Amniotic stem cell (primary cell): ENCODE measurements around the gene TDRD12.

Source experiments
- DNase-seq: peaks from one replicate; lab custom pipeline; 2025; lab: John Stamatoyannopoulos, UW

TDRD12 gene, protein sequence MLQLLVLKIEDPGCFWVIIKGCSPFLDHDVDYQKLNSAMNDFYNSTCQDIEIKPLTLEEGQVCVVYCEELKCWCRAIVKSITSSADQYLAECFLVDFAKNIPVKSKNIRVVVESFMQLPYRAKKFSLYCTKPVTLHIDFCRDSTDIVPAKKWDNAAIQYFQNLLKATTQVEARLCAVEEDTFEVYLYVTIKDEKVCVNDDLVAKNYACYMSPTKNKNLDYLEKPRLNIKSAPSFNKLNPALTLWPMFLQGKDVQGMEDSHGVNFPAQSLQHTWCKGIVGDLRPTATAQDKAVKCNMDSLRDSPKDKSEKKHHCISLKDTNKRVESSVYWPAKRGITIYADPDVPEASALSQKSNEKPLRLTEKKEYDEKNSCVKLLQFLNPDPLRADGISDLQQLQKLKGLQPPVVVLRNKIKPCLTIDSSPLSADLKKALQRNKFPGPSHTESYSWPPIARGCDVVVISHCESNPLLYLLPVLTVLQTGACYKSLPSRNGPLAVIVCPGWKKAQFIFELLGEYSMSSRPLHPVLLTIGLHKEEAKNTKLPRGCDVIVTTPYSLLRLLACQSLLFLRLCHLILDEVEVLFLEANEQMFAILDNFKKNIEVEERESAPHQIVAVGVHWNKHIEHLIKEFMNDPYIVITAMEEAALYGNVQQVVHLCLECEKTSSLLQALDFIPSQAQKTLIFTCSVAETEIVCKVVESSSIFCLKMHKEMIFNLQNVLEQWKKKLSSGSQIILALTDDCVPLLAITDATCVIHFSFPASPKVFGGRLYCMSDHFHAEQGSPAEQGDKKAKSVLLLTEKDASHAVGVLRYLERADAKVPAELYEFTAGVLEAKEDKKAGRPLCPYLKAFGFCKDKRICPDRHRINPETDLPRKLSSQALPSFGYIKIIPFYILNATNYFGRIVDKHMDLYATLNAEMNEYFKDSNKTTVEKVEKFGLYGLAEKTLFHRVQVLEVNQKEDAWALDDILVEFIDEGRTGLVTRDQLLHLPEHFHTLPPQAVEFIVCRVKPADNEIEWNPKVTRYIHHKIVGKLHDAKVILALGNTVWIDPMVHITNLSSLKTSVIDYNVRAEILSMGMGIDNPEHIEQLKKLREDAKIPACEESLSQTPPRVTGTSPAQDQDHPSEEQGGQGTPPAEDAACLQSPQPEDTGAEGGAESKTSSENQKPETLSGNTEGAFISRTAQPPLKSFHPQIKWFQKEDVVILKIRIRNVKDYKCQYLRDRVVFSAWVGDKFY (N-terminal part only)

GRCh38 chr19:32719611-32720059 is at the start of gene TDRD12:
Gene TDRD12 (plus strand): TSS chr19:32719767. CDS start chr19:32720073, 306 bp downstream.
- DNase-seq = no peak

GRCh38 chr19:32671883-32672593 is 47.5 kb upstream of the TDRD12 start:
- DNase-seq = no peak

GRCh38 chr19:32672841-32673240 is 46.7 kb upstream of the TDRD12 start:
- DNase-seq = no peak

DNA sequence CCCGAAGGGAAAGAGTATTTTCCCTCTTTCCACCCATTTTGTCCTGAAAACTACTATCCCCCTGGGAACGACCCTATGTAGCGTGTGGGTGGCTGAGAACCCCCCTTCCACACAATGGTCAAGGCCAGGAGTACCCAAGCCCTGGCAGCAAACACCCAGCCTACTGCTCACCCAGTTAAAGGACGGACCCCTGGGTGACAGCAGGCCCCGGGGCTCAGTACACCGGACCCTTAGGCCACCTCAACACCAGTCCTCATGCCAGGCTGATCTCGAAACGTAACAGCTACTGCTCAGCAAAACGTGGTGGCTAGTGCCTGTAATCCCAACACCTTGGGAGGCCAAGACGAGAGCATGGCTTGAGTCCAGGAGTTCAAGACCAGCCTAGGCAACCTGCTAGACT is 46.0 kb upstream of the TDRD12 start:
- DNase-seq = no peak

DNA sequence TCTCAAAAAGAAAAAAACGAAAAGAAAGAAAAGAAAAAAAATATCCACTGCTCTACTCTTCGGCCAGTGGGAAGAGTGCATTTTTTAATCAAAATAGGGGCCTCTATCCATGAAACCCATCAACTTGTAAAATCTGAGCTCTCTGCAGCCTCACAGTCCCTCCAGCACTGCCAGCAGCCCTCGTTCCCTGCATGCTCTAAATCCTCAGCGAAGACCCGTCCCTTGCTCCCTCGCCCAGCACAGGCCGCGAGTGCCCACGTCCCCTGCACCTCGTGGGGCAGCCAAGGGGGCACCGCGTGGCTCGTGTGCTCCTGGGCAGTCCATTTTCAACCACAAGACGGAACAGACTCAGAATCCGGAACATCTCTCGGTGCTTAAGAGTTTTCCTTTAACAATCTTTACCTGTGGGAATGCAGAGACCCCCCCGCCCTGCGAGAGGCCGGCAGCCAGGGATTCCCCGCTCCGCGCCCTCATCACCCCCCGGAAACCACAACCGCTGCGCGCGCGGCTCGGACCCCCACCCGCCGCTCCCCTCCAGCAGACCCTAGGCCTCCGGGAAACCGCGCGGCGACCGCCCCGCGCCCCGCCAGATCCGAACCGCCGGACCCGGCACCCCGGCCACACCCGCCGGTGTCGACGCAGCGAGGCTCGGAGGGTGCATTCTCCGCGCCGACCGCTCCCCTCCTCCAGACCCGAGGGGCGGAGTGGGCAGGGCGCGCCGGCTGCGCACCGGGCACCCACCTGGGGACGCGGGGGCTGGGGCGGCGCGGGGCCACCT is 45.2 kb upstream of the TDRD12 start:
- DNase-seq = no peak

GRCh38 chr19:32674931-32675719 is 44.4 kb upstream of the TDRD12 start, which contains the start of gene ANKRD27:
Gene ANKRD27 (minus strand): TSS chr19:32675180. CDS start chr19:32659015, 16,165 bp downstream.
- peak; percentile 92 for DNase-seq

- peak; percentile 16 for DNase-seq
Measured at GRCh38 chr19:32675720-32676185, 43.8 kb upstream of the TDRD12 start, which contains the start of gene RGS9BP. Gene RGS9BP (plus strand): TSS chr19:32675848. CDS start chr19:32676264, 416 bp downstream.

- no peak for DNase-seq
Measured at GRCh38 chr19:32676186-32676894, 43.2 kb upstream of the TDRD12 start.

GRCh38 chr19:32676895-32677359 is 42.6 kb upstream of the TDRD12 start:
- DNase-seq = no peak

- no peak for DNase-seq
Measured at GRCh38 chr19:32677657-32678056, 41.9 kb upstream of the TDRD12 start.

- no peak for DNase-seq
Measured at GRCh38 chr19:32680986-32681385, 38.6 kb upstream of the TDRD12 start.

DNA sequence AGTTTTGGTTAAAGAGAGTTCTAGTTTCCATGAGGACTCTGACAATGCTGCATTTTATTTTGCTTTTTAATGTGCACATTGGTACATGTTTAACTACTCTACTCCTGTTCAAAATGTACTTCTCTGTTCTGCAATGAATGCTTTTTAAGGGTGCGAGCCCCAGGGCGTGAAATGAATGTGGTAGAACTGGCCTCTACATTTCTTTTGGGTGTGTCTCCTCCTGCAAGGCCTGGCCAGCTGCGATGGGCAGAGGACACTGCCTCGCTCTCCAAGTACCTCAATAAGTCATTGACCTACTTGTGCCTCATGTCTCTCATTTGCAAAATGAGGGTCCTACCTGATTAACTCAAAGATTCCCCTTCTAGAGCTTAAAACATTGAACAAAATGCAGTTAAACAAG is 37.2 kb upstream of the TDRD12 start:
- no peak for DNase-seq

DNA sequence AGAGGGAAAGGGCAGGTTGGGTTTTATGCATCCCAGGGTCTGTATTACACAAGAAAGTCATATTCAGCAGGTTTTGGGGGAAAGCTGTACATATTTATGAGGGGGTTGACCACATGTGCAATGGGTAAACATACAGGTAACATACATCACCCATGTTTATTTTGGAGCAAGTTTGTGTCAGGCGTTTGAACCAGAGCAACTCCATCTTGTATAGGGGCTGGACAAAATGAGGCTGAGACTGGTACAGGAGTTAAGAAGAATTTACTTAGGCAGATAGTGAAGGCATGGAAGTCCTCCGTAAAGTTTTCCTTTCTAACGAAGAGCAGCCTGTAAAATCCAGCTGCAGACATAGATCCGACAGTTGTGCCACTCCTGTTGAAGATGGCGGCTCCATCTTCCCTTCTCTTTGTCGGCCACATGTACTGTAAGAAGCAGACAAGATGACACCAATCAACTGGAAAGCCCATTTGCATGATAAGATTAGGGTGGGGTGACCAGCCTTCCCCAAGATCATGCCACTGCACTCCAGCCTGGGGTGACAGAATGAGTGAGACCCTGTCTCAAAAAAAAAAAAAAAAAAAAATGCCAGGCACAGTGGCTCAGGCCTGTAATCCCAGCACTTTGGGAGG is 32.6 kb upstream of the TDRD12 start:
- DNase-seq = no peak

DNA sequence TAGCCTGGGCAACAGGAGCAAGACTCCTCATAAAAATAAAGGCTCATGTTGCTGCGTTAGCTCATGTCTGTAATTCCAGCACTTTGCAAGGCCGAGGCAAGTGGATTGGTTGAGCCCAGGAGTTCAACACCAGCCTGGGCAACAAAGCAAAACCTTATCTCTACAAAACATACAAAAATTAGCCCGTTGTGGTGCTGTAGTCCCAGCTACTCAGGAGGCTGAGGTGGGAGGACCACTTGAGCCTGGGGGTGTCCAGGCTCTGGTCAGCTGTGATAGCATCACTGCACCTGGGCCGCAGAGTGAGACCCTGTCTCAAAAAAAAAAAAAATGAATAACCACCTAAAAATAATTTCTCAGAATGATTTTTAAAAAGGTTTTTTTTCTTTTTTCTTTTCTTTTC is 31.9 kb upstream of the TDRD12 start:
- no peak for DNase-seq

DNA sequence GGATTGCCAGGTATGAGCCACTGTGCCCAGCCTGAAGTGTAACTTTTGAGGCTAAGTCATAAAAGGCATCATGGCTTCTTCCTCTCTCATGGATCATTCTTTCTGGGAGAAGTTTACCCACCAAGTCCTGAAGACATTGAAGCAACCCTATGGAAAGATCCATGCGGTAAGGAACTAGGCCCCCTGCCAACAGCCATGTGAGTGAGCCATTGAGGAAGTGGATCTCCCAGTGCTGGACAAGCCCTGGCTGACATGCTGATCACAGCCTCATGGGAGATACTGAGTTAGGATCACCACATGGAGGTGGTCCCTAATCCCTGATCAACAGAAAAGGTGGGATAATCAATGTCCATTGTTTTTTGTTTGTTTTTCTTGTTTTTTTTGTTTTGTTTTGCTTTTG is 31.3 kb upstream of the TDRD12 start:
- no peak for DNase-seq

DNA sequence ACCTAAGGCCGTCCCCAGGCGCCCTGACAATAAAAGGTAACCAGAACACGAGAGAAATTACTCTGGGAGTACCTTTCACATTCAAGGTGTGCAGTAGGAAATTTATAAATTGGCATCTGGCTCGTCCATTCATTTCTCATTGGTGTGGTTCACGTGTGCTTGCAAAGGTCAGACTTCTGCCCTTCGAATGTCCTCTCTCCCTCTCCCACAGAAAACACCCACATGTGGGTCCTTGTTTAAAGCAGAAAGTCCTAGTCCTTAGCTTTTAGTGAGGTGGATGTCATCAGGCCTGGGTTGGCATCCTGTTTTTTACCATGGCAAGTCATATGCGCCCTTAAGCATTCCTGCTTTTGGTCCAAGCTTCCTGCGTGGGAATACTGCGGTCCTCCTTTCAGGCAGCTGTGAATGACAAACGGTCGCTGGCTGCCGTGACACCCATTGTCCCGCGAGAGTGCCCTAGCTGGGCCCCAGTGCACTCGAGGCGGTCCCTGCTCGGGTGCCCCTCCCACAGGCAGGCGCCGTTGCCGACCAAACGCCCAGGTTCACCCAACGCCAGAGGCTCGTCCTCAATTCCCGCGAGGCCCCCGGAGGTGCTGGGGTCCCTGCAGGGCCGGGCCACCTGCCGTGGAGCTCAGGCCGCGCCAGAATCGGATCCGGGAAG is 28.1 kb upstream of the TDRD12 start, which contains the start of gene NUDT19:
TSS of gene NUDT19 (plus strand) at position 531 of the 661 bp plus-strand sequence. CDS start 140 bp downstream, outside the sequence.
- peak; percentile 78 for DNase-seq

GRCh38 chr19:32691952-32692726 is 27.4 kb upstream of the TDRD12 start:
- peak; percentile 6 for DNase-seq
